Fibroblast of lung (primary cell): Measurements from ENCODE around the gene UAP1. TPM values are rescaled to one million over a fixed set of nuclear protein-coding genes. Genes with fewer than 3 reads are reported as not detected.

Source experiments
- DNase-seq, 2 donors: peaks; one replicate each; pipeline versions ENCODE4 v3.0.0 to v3.0.0-alpha.2; 2010; ENCODE audit warnings: low read depth in 2 of 2
- H2AFZ ChIP-seq: 2 replicates; pipeline ENCODE4 v1.5.1; 2012; ENCODE audit warnings: low read length, control low read depth, inconsistent platforms
- H3K27ac ChIP-seq: 2 replicates; pipeline ENCODE4 v1.5.1; 2011; ENCODE audit warnings: low read length, control low read depth; ENCODE audit not compliant: insufficient read depth
- H3K27me3 ChIP-seq: 2 replicates; pipeline ENCODE4 v1.5.1; 2011; ENCODE audit warnings: mild to moderate bottlenecking, low read length; ENCODE audit not compliant: control insufficient read depth, insufficient read depth
- H3K36me3 ChIP-seq: 2 replicates; pipeline ENCODE4 v1.5.1; 2011; ENCODE audit warnings: low read length; ENCODE audit not compliant: control insufficient read depth, insufficient read depth
- H3K4me1 ChIP-seq: 2 replicates; pipeline ENCODE4 v1.5.1; 2011; ENCODE audit warnings: low read length; ENCODE audit not compliant: control insufficient read depth, insufficient read depth; ENCODE audit errors: extremely low read depth
- H3K4me2 ChIP-seq: 2 replicates; pipeline ENCODE4 v1.5.1; 2011; ENCODE audit warnings: low read length, control low read depth; ENCODE audit not compliant: insufficient read depth; ENCODE audit errors: extremely low read depth
- H3K4me3 ChIP-seq, 4 experiments: fragments of 200-600 bp in 1 of 4; sonication (generic) in 1 of 4; replicated peaks in 1 of 4; 2 replicates each; pipeline ENCODE4 v1.5.1; 2011 to 2016; ENCODE audit warnings: low read length in 4 of 4, low read depth in 3 of 4, mild to moderate bottlenecking in 3 of 4, control low read depth in 2 of 4, inconsistent platforms in 1 of 4, mixed read lengths in 1 of 4; ENCODE audit not compliant: insufficient read depth in 1 of 4; ENCODE audit errors: control extremely low read depth in 1 of 4
- H3K79me2 ChIP-seq: 2 replicates; pipeline ENCODE4 v1.5.1; 2012; ENCODE audit warnings: mild to moderate bottlenecking, low read length, inconsistent platforms; ENCODE audit not compliant: control insufficient read depth, insufficient read depth
- H3K9ac ChIP-seq: 2 replicates; pipeline ENCODE4 v1.5.1; 2011; ENCODE audit warnings: mild to moderate bottlenecking, low read length, control low read depth; ENCODE audit not compliant: insufficient read depth
- H3K9me3 ChIP-seq: 2 replicates; pipeline ENCODE4 v1.5.1; 2012; ENCODE audit warnings: low read depth, low read length; ENCODE audit not compliant: control insufficient read depth, insufficient read depth
- H4K20me1 ChIP-seq: 2 replicates; pipeline ENCODE4 v1.5.1; 2011; ENCODE audit warnings: low read length; ENCODE audit not compliant: control insufficient read depth, insufficient read depth; ENCODE audit errors: extremely low read depth
- CTCF ChIP-seq, 2 donors: IDR thresholded peaks in 1 of 2; conservative IDR thresholded peaks in 1 of 2; 1 replicate in 1 of 2; 2 replicates in 1 of 2; pipeline ENCODE4 v1.5.1; 2011 to 2012; ENCODE audit warnings: low read length in 2 of 2, control low read depth in 1 of 2, inconsistent platforms in 1 of 2, low read depth in 1 of 2, mild to moderate bottlenecking in 1 of 2
- EZH2 ChIP-seq: IDR thresholded peaks from 2 replicates; pipeline ENCODE4 v1.5.1; 2012; ENCODE audit warnings: low read length, control low read depth, mild to moderate bottlenecking; ENCODE audit errors: missing control alignments
- polyA plus RNA-seq, 2 donors: library from polyadenylated mRNA; depleted of rRNA in 1 of 2; stranded (reverse) in 1 of 2; unstranded in 1 of 2; fragments of >200 nt; gene quantifications; 2 replicates each; pipeline ENCODE4 v1.2.1, GENCODE V29; 2011 to 2012; ENCODE audit warnings: missing spikeins in 1 of 2
- total RNA-seq: library from RNA; depleted of rRNA; stranded (reverse); fragments of >200 nt; gene quantifications from 2 replicates; pipeline ENCODE4 v1.2.1, GENCODE V29; 2014

Gene UAP1
- total and polyA plus RNA-seq, 2 donors (not counting 1 experiment from before 2014, with no cell fraction given): 81.9 to 108 TPM

GRCh38 chr1:162587761-162588260 is 26.3 kb downstream of the UAP1 start:
- Histone ChIP-seq H3K9me3 (no peaks in the 10 kb centered on the region), H3K9ac (no peak overlapping the region), H3K4me3 (no peak overlapping the region), H4K20me1 (no peaks in the 10 kb centered on the region), H3K36me3 (peaks cover 5% of the 10 kb centered on the region), H3K79me2 (peaks cover 2% of the 10 kb centered on the region), H3K4me2 (no peak overlapping the region), H3K27ac (no peak overlapping the region), H3K4me1 (no peaks in the 10 kb centered on the region), H2AFZ (no peak overlapping the region), H3K27me3 (no peaks in the 10 kb centered on the region)
- TF ChIP-seq CTCF (conservative IDR thresholded peaks at IDR 0.05 in 1 of 2, IDR thresholded peaks at IDR 0.05 in 1 of 2; ENCODE audit: low read depth in 1 of 2, low read length in 2 of 2): no peak
- no peak for TF ChIP-seq EZH2
- no peak for DNase-seq

GRCh38 chr1:162590101-162590500 is 28.6 kb downstream of the UAP1 start:
- Histone ChIP-seq H3K36me3 (peaks cover 6% of the 10 kb centered on the region), H3K27ac (no peak overlapping the region), H3K9me3 (no peaks in the 10 kb centered on the region), H3K4me2 (no peak overlapping the region), H3K4me3 (no peak overlapping the region), H2AFZ (no peak overlapping the region), H3K79me2 (no peaks in the 10 kb centered on the region), H3K9ac (no peak overlapping the region), H4K20me1 (no peaks in the 10 kb centered on the region), H3K27me3 (no peaks in the 10 kb centered on the region), H3K4me1 (no peaks in the 10 kb centered on the region)
- no peak for DNase-seq
- TF ChIP-seq EZH2 (no peak), CTCF (conservative IDR thresholded peaks at IDR 0.05 in 1 of 2, IDR thresholded peaks at IDR 0.05 in 1 of 2; ENCODE audit: low read depth in 1 of 2, low read length in 2 of 2) (no peak)

GRCh38 chr1:162590686-162591085 is 29.2 kb downstream of the UAP1 start:
- Histone ChIP-seq H3K36me3 (peaks cover 6% of the 10 kb centered on the region), H3K4me1 (no peaks in the 10 kb centered on the region), H4K20me1 (no peaks in the 10 kb centered on the region), H3K79me2 (no peaks in the 10 kb centered on the region), H3K27ac (no peak overlapping the region), H3K27me3 (no peaks in the 10 kb centered on the region), H2AFZ (no peak overlapping the region), H3K9ac (no peak overlapping the region), H3K4me2 (no peak overlapping the region), H3K4me3 (no peak overlapping the region), H3K9me3 (no peaks in the 10 kb centered on the region)
- TF ChIP-seq EZH2: no peak
- TF ChIP-seq CTCF (conservative IDR thresholded peaks at IDR 0.05 in 1 of 2, IDR thresholded peaks at IDR 0.05 in 1 of 2; ENCODE audit: low read depth in 1 of 2, low read length in 2 of 2): no peak
- no peak for DNase-seq
